ENCODE results near the gene BBS1. TPM values are rescaled to one million over a fixed set of nuclear protein-coding genes. Genes with fewer than 3 reads are reported as not detected.

The BBS1 gene
- total RNA-seq, 1 donor from 2014 or later: 53.8 TPM

DNA sequence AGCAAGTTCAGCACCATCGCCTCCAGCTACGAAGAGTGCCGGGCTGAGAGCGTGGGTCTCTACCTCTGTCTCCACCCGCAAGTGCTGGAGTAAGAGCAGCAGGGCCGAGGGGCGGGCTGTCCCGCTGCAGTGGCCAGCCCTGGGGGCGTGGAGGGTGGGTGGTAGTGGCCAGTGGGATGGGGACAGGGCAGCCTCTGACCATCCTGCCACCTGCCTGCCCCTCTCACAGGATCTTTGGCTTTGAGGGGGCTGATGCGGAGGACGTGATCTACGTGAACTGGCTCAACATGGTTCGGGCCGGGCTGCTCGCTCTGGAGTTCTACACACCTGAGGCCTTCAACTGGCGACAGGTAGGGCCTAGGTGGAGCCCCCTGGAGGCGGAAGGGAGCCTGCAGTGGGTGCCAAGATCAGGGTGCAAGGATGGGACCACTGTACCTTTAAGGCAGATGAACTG is 15.0 kb upstream of the BBS1 start:
- TF ChIP-seq CTCF (IDR thresholded peaks at IDR 0.05) (no peak), POLR2AphosphoS5 (IDR thresholded peaks at IDR 0.05; ENCODE audit: insufficient read depth in 1 of 2, low read depth in 1 of 2) (no peak), POLR2A (IDR thresholded peaks at IDR 0.05) (no peak)
- Histone ChIP-seq H3K4me1 (no peaks in the 10 kb centered on the region), H3K27me3 (no peaks in the 10 kb centered on the region), H3K27ac (no peak overlapping the region), H3K9me3 (no peaks in the 10 kb centered on the region), H3K36me3 (peaks cover 0 to 34% of the 10 kb centered on the region in 2 donors), H3K4me3 (no peak overlapping the region)
- intact Hi-C loops (cut with DNase I): no loop called here
- DNase-seq (ENCODE audit: extremely low spot score in 2 of 2): no peak

DNA sequence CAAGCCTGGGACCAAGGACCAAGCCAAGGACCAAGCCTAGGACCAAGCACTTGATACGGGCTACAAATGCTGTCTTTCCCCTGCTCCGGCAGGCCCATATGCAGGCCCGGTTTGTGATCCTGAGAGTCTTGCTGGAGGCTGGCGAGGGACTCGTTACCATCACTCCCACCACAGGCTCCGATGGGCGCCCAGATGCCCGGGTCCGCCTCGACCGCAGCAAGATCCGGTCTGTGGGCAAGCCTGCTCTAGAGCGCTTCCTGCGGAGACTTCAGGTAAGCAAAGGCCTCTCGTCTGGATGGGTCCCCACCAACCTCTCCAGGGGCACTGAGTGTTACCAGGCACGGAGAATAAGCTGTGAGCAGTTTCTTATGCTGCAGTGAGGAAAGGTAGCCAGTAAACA is 13.2 kb upstream of the BBS1 start:
- no peaks in the 10 kb centered on the region for H3K27me3 ChIP-seq
- H3K36me3 ChIP-seq: peaks cover 0 to 34% of the 10 kb centered on the region in 2 donors
- no peak for DNase-seq (ENCODE audit: extremely low spot score in 2 of 2)
- H3K27ac ChIP-seq: no peak overlapping the region
- TF ChIP-seq POLR2AphosphoS5 (IDR thresholded peaks at IDR 0.05; ENCODE audit: insufficient read depth in 1 of 2, low read depth in 1 of 2): no peak
- no peak for TF ChIP-seq POLR2A (IDR thresholded peaks at IDR 0.05)
- no peak for TF ChIP-seq CTCF (IDR thresholded peaks at IDR 0.05)
- H3K4me3 ChIP-seq: no peak overlapping the region
- no peaks in the 10 kb centered on the region for H3K4me1 ChIP-seq
- no peaks in the 10 kb centered on the region for H3K9me3 ChIP-seq
- intact Hi-C loops (cut with DNase I): no loop called here

DNA sequence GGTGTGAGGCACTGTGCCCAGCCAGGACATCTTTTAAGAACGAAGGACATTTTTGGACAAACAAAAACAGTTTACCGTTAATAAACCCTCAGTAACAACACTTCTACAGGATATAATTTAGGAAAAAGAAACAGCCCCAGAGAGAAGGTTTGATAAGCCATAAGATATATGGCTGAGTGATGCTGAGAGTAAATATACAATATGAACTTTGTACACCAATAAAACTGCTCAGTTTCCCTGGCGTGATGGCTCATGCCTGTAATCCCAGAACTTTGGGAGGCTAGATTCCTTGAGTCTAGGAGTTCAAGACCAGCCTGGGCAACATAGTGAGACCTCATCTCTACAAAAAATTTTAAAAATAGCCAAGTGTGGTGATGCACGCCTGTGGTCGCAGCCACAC is 11.9 kb upstream of the BBS1 start:
- TF ChIP-seq POLR2A (IDR thresholded peaks at IDR 0.05): no peak
- H3K4me1 ChIP-seq: no peaks in the 10 kb centered on the region
- no peaks in the 10 kb centered on the region for H3K27me3 ChIP-seq
- no peak overlapping the region for H3K27ac ChIP-seq
- H3K4me3 ChIP-seq: no peak overlapping the region
- intact Hi-C loops (cut with DNase I): no loop called here
- H3K36me3 ChIP-seq: peaks cover 0 to 25% of the 10 kb centered on the region in 2 donors
- no peaks in the 10 kb centered on the region for H3K9me3 ChIP-seq
- no peak for DNase-seq (ENCODE audit: extremely low spot score in 2 of 2)

GRCh38 chr11:66505276-66505816 is 5.1 kb upstream of the BBS1 start:
- no peak for DNase-seq (ENCODE audit: extremely low spot score in 2 of 2)
- Histone ChIP-seq H3K36me3 (peaks cover 0 to 13% of the 10 kb centered on the region in 2 donors), H3K4me3 (no peak overlapping the region), H3K9me3 (no peaks in the 10 kb centered on the region), H3K27ac (no peak overlapping the region), H3K4me1 (no peaks in the 10 kb centered on the region), H3K27me3 (no peaks in the 10 kb centered on the region)
- TF ChIP-seq CTCF (IDR thresholded peaks at IDR 0.05): no peak
- no peak for TF ChIP-seq POLR2A (IDR thresholded peaks at IDR 0.05)
- no peak for TF ChIP-seq POLR2AphosphoS5 (IDR thresholded peaks at IDR 0.05; ENCODE audit: insufficient read depth in 1 of 2, low read depth in 1 of 2)
- intact Hi-C loops (cut with DNase I): no loop called here

DNA sequence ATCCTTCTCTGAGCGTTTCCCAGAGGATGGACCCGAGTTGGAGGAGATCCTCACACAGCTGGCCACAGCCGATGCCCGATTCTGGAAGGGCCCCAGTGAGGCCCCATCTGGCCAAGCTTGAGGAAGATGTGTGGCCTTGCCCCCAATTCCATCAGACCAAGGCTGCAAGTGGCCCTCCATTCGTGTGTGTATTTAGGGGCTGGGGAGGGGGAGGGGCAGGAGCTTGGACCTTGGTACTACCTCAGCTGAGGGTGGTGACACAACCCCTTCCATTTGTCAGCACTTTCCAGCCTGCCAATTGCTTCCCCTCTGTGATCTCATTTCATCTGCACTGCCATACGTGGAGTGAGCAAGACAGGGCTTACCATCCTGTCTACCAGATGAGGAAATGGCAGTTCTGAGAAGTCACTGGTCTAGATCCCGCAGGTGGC is 1.3 kb upstream of the BBS1 start:
- no peak for DNase-seq (ENCODE audit: extremely low spot score in 2 of 2)
- H3K36me3 ChIP-seq: peaks cover 0 to 8% of the 10 kb centered on the region in 2 donors
- H3K4me1 ChIP-seq: peaks cover 11% of the 10 kb centered on the region
- H3K4me3 ChIP-seq: no peak overlapping the region
- H3K27ac ChIP-seq: no peak overlapping the region
- H3K27me3 ChIP-seq: no peaks in the 10 kb centered on the region
- H3K9me3 ChIP-seq: no peaks in the 10 kb centered on the region
- intact Hi-C loops (cut with DNase I): no loop called here
- TF ChIP-seq CTCF (IDR thresholded peaks at IDR 0.05) (no peak), POLR2A (IDR thresholded peaks at IDR 0.05) (no peak)

All from vagina (tissue), 2 donors.